ENCODE data around the gene BOLA1.

Gene BOLA1

DNA sequence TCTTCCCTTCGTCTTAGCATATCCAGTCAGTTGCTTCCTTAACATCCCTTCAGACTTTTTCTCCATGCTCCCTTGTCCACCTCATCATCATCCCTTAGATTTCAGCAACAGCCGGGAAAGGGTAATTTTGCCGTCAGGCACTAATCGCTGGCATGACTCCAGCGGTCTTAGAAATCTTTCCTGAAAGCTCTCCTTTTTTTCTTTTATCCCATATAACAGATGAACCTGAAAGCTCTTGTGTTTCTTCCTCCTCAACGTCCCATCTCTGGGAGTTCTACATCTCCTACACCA is 10.4 kb upstream of the BOLA1 start:
- no peaks in the 10 kb centered on the region for H3K27me3 ChIP-seq (ENCODE audit: insufficient read depth, low read depth)
- H3K4me3 ChIP-seq (IDR thresholded peaks at IDR 0.05; ENCODE audit: insufficient read depth, low read depth, low read length): peak overlapping the region; percentile 100
- peak overlapping the region; percentile 92 for H3K27ac ChIP-seq
- H3K4me2 ChIP-seq: peak overlapping the region; percentile 86
- peaks cover 31% of the 10 kb centered on the region for H3K79me2 ChIP-seq (ENCODE audit: insufficient read depth, low read depth)
- H2AFZ ChIP-seq (ENCODE audit: low read depth): peak overlapping the region; percentile 61
- peaks cover 20% of the 10 kb centered on the region for H3K4me1 ChIP-seq (ENCODE audit: low read depth, poor library complexity, severe bottlenecking)
- no peaks in the 10 kb centered on the region for H3K36me3 ChIP-seq (ENCODE audit: insufficient read depth)
- H4K20me1 ChIP-seq (ENCODE audit: insufficient read depth): no peaks in the 10 kb centered on the region
- H3K9ac ChIP-seq: peak overlapping the region; percentile 92
- TF ChIP-seq, protein P1, sequence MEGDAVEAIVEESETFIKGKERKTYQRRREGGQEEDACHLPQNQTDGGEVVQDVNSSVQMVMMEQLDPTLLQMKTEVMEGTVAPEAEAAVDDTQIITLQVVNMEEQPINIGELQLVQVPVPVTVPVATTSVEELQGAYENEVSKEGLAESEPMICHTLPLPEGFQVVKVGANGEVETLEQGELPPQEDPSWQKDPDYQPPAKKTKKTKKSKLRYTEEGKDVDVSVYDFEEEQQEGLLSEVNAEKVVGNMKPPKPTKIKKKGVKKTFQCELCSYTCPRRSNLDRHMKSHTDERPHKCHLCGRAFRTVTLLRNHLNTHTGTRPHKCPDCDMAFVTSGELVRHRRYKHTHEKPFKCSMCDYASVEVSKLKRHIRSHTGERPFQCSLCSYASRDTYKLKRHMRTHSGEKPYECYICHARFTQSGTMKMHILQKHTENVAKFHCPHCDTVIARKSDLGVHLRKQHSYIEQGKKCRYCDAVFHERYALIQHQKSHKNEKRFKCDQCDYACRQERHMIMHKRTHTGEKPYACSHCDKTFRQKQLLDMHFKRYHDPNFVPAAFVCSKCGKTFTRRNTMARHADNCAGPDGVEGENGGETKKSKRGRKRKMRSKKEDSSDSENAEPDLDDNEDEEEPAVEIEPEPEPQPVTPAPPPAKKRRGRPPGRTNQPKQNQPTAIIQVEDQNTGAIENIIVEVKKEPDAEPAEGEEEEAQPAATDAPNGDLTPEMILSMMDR (conservative IDR thresholded peaks at IDR 0.05; ENCODE audit: low read depth, low read length): no peak

DNA sequence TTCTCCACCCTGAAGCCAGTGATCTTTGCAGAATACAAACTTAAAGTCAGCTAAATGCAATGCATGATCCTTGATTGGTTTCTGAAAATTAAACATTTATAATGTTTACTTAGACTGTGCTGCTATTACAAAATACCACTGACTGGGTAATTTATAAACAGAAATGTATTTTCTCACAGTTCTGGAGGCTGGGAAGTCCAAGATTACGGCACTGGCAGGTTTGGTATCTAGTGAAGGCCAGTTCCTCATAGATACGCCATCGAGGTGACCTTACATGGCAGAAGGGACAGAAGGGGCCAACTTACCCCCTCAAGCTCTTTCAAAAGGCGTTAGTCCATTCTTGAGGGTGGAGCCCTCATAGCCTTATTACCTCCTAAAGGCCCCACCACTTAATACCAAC is 2.8 kb upstream of the BOLA1 start:
- peaks cover 15% of the 10 kb centered on the region for H3K4me1 ChIP-seq (ENCODE audit: low read depth, poor library complexity, severe bottlenecking)
- no peak overlapping the region for H2AFZ ChIP-seq (ENCODE audit: low read depth)
- H3K4me2 ChIP-seq: no peak overlapping the region
- H4K20me1 ChIP-seq (ENCODE audit: insufficient read depth): no peaks in the 10 kb centered on the region
- TF ChIP-seq, protein P1 (conservative IDR thresholded peaks at IDR 0.05; ENCODE audit: low read depth, low read length): no peak
- no peaks in the 10 kb centered on the region for H3K79me2 ChIP-seq (ENCODE audit: insufficient read depth, low read depth)
- H3K9ac ChIP-seq: no peak overlapping the region
- H3K4me3 ChIP-seq (IDR thresholded peaks at IDR 0.05; ENCODE audit: insufficient read depth, low read depth, low read length): no peak overlapping the region
- no peaks in the 10 kb centered on the region for H3K27me3 ChIP-seq (ENCODE audit: insufficient read depth, low read depth)
- no peaks in the 10 kb centered on the region for H3K36me3 ChIP-seq (ENCODE audit: insufficient read depth)
- H3K27ac ChIP-seq: no peak overlapping the region

DNA sequence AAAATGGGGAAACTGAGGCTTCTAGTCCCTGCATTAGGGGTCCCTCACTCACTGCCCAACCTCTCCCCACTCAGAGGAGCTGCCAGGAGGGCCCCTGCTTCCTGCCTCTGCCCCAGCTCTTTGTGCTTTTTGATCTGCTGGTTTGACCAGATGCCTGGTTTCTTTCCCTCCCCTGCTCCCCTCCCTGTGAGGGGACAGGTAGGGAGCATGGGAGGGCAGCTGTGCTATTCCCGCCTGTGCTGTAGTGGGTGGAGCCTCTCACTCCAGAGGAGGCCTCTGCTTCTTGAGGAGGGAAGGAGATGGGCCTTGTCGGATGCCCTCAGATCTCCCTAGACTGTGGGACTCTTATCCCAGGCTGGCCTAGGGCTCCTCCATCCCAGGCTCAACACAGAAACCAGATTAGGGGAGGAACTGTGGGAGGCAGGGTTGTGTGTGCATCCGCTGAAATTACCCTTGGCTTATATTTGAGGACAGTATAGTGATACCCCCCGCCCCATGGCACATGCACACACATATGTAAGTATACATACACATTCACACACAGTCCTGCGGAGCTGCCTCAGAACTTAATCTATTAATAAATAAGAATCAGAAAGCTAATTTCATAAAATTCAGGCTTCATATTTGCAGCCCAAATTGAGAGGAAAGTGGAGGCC is 4.6 kb downstream of the BOLA1 start:
- no peaks in the 10 kb centered on the region for H3K36me3 ChIP-seq (ENCODE audit: insufficient read depth)
- H3K27ac ChIP-seq: no peak overlapping the region
- TF ChIP-seq, protein P1 (conservative IDR thresholded peaks at IDR 0.05; ENCODE audit: low read depth, low read length): no peak
- no peak overlapping the region for H3K9ac ChIP-seq
- no peak overlapping the region for H2AFZ ChIP-seq (ENCODE audit: low read depth)
- H4K20me1 ChIP-seq (ENCODE audit: insufficient read depth): no peaks in the 10 kb centered on the region
- no peak overlapping the region for H3K4me3 ChIP-seq (IDR thresholded peaks at IDR 0.05; ENCODE audit: insufficient read depth, low read depth, low read length)
- H3K79me2 ChIP-seq (ENCODE audit: insufficient read depth, low read depth): no peaks in the 10 kb centered on the region
- H3K4me2 ChIP-seq: no peak overlapping the region
- peaks cover 11% of the 10 kb centered on the region for H3K4me1 ChIP-seq (ENCODE audit: low read depth, poor library complexity, severe bottlenecking)
- no peaks in the 10 kb centered on the region for H3K27me3 ChIP-seq (ENCODE audit: insufficient read depth, low read depth)

DNA sequence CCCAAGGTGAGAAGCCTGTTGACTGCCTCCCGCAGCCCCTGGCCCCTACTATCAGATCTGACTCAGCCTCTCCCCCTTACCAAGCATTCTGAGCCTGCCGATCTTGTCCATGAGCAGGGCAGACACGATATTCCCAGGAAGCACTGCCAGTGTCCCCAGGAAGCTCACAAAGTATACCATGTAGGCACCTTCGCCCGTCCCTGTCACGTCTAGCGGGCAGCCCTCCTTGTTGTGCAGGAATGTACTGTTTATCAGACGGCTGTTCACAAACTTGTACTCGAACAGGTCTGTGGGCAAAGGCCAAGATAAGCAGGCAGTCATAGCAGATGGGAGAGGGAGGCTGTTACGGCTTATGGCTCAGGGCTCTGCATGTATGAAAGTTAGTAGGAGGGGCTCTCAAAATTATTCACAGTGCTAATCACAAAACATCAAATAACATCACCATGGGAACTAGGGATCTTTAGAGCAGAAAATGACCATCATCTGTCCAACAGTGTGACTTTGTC is 7.3 kb downstream of the BOLA1 start:
- Histone ChIP-seq H3K27ac (no peak overlapping the region), H3K4me2 (no peak overlapping the region), H2AFZ (ENCODE audit: low read depth) (no peak overlapping the region), H3K4me3 (IDR thresholded peaks at IDR 0.05; ENCODE audit: insufficient read depth, low read depth, low read length) (no peak overlapping the region), H3K79me2 (ENCODE audit: insufficient read depth, low read depth) (no peaks in the 10 kb centered on the region), H3K9ac (no peak overlapping the region), H3K36me3 (ENCODE audit: insufficient read depth) (no peaks in the 10 kb centered on the region), H3K27me3 (ENCODE audit: insufficient read depth, low read depth) (no peaks in the 10 kb centered on the region), H4K20me1 (ENCODE audit: insufficient read depth) (no peaks in the 10 kb centered on the region), H3K4me1 (ENCODE audit: low read depth, poor library complexity, severe bottlenecking) (no peaks in the 10 kb centered on the region)
- TF ChIP-seq, protein P1 (conservative IDR thresholded peaks at IDR 0.05; ENCODE audit: low read depth, low read length): no peak
